C4-2B (cell line): ENCODE measurements around the gene THADA.

ENCODE experiments used
- ZFX ChIP-seq: fragments of 450-650 bp; IDR thresholded peaks from 2 replicates; pipeline ENCODE4 v1.6.1; 2017
- TF ChIP-seq, protein P1 (sequence below): fragments of 450-650 bp; conservative IDR thresholded peaks from 2 replicates; pipeline ENCODE4 v1.5.1; 2017; ENCODE audit warnings: mild to moderate bottlenecking

DNA sequence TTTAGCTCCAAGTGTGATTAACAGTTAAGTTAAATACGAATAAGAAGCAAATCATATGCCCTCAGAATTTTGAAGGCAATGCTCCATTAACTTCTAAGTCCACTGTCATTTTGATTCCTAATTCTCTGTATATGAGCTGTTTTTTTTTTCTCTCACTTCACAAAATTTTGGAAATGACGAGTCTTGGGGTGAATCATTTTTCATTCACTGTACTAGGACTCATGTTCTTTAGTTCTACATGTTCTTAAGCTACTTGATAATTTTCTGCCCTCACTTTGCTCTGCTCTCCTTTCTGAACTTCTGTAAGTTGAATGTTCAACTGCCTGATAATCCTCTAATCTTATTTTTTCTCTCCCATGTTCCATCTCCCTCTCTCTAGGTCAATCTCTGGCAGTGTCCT is 141.0 kb downstream of the THADA start:
- TF ChIP-seq, protein P1, sequence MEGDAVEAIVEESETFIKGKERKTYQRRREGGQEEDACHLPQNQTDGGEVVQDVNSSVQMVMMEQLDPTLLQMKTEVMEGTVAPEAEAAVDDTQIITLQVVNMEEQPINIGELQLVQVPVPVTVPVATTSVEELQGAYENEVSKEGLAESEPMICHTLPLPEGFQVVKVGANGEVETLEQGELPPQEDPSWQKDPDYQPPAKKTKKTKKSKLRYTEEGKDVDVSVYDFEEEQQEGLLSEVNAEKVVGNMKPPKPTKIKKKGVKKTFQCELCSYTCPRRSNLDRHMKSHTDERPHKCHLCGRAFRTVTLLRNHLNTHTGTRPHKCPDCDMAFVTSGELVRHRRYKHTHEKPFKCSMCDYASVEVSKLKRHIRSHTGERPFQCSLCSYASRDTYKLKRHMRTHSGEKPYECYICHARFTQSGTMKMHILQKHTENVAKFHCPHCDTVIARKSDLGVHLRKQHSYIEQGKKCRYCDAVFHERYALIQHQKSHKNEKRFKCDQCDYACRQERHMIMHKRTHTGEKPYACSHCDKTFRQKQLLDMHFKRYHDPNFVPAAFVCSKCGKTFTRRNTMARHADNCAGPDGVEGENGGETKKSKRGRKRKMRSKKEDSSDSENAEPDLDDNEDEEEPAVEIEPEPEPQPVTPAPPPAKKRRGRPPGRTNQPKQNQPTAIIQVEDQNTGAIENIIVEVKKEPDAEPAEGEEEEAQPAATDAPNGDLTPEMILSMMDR, result no peak
- no peak for TF ChIP-seq ZFX
